Activated CD4-positive, alpha-beta T cell treated with anti-CD3 and anti-CD28 coated beads for 48 hours (primary cell): ENCODE measurements around the gene GSC.
"Not testable (repeated sequence)": the region's sequence is repeated elsewhere in the genome, so short reads cannot be mapped to it uniquely, and the experiment has no call there.

Source experiments
- DNase-seq: peaks from one replicate; pipeline ENCODE4 v3.0.0-alpha.2; 2020

GSC gene

GRCh38 chr14:94771158-94771905, 1.4 kb upstream of the GSC start:
- DNase-seq, result no peak

DNA sequence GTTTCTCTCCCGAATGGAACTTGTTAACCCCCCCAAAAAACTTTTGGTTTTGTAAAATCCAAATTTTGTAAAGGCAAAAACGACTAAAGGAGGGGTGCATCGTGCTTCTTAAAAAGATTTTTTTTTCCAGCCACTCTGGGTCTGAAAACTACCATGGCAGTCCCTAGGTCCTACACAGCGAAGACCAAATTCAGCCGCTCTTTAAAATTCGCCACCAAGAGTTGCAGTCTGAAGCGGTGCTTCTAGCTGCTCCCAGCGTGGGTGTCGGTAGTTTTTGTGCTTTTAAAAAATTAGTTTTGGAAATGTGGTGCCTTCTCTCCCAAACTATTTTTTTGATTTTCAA, 873 bp upstream of the GSC start:
- DNase-seq, result no peak

GRCh38 chr14:94770251-94770749, 387 bp upstream of the GSC start:
- no peak for DNase-seq

GRCh38 chr14:94768521-94769390, 1.2 kb downstream of the GSC start:
- DNase-seq, result peak; percentile 54

DNA sequence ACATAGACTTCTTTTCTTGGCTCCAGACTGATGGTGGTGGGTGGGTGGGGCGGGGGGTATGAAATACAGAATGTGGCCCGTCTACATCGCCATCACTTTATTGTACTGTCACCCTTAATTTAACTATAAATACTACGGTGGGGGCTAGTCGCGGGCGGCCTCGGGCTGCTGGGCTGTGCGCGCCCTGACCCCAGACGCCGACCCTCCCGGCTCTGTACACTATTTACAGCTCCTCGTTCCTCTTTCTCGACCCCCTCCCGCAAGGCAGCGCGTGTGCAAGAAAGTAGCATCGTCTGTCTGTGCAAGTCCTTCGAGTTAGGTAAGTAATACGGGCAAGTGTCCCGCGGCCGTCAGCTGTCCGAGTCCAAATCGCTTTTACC, 1.8 kb downstream of the GSC start:
- no peak for DNase-seq

DNA sequence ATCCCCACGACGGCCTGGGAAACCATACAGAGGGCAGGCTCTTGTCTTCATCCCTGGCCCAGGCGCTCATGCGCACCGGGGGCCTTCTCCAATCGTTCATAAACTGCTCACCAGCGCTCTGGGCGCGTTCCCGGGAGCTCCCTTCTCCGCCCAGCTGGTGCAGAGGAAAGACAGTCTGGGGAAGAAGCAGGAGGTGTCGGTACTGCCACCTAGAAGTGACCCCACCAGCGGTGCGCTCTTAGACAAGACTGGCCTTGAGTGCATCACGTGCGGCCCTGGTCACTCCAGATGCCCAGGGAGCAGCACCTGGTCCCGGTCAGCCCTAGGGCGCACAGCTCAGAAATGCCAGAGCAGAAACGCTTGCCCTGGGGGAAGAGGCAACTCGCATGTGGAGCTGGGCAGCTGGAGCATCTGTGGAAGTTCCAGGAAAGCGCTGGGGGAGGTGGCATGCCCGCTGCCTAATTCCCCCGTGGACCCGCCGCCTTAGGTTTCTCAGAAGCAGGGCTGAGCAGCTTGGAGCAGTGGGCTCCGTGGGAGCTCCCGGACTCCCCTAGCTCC, 2.5 kb downstream of the GSC start:
- no peak for DNase-seq

DNA sequence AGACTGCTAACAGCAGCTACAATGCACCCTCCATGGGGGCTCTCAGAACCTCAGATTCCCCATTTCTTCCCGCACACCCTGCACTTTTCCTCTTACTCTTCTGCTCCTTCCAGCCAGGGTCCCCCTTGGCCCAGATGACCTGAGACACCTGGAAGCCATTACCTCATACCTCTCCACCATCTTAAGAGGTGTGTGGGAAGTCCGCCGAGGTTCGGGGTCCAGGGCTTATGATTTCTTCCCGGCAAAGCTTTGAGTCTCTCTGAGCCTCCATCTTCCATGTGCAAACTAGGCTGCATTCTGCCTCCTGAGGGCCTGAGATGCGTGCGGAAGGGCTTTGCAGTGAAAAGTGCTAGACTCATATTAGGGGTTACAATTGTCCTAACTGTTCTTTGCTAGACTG, 5.3 kb downstream of the GSC start:
- DNase-seq, result no peak

DNA sequence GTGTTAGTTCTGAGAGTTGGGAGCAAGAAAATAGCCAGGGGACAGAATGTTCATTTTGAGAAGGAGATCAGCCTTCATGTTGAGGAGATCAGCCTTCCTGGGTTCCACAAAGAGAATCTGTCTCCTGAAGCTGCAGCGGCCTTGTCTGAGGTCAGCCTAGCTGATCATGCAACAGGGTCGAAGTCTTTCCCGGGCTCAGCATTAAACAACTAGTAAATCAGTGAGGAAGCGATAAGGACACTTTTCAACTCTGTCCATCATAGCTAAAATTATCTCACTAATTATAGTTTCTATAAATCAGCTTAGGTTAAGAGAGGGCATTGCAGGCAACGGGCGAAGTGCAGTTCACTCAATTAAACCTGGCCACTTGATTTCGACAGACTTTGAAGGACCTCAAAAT, 7.5 kb downstream of the GSC start:
- DNase-seq, result no peak

GRCh38 chr14:94761997-94762377, 7.9 kb downstream of the GSC start:
- no peak for DNase-seq

DNA sequence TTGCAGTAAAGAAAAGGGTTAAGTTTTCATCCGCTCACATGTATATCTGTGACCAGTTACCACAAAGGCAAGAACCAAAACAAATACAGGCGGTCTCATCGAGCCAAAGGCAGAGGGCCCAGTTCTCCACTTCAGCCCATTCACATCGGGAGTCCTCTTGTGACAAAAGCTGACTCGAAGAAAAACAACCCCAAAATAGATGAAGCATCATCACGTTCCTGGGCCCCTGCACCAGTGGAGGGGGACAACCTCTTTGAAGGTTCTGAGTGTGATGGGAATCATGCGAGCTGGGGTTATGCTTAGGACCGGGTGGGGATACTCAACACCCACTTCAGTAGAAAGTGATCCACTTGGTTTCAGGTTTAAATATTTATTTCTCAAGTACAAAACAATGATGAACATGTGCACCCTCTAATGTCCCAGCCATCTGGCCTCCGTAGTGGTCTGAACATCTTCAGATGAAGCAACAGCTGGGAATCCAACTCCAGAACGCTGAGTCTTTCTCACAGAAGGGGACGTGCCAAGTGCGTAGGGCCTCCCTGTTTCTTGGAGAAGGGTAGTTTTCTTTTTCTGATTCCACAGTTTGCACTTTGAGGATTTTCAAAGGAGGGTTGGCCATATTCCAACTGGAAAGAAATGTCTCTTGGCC, 8.4 kb downstream of the GSC start:
- no peak for DNase-seq

DNA sequence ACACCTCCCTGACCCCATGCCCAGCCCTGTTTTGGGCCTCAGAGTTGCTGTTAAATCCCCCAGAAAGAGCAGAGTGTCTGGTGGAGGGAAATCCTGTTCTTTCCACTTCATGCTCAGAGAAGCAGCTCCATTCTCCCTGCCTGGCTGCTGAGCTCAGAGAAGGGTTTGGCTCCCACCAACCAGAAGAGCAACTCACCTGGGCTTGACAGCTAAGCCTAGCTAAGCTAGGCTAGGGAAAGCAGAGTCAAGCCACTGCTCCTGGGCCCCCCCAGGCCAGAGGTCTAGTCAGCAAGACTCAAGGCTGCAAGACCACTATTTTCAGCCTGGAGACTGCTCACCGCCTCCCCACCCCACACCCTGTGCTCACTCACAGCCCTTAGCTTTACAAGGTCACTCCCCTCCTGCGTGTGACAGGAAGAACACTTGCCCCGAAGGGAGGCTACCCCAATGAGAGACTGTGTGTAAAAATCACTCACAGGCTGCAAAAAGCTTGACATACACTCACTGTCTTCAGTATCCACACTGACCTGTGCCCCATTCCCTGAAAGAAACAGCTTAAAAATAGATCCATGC, 13.5 kb downstream of the GSC start:
- no peak for DNase-seq

DNA sequence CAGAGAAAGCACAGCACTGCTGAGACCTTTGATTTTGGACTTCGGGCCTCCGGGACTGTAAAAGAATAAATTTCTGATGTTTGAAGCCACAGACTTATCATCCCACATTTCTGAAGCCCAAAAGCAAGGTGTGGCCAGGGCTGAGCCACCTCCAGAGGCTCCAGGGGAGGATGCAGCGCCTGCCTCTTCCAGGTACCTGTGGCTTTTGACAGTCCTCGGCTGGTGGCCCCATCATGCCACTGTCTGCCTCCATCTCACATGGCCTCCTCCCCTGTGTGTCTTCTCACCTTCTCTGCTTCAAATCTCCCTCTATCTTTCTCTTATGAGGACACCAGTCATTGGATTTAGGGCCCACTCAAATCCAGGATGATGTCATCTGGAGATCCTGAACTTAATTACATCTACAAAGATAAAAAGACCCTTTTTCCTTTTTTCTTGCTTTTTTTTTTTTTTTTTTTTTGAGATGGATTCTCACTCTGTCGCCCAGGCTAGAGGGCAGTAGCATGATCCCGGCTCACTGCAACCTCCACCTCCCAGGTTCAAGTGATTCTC, 15.4 kb downstream of the GSC start:
- DNase-seq, result no peak

GRCh38 chr14:94752591-94753436, 17.1 kb downstream of the GSC start:
- no peak for DNase-seq

GRCh38 chr14:94751956-94752355, 18.0 kb downstream of the GSC start:
- DNase-seq, result no peak

GRCh38 chr14:94751321-94751720, 18.6 kb downstream of the GSC start:
- no peak for DNase-seq

GRCh38 chr14:94750371-94750770, 19.5 kb downstream of the GSC start:
- no peak for DNase-seq

DNA sequence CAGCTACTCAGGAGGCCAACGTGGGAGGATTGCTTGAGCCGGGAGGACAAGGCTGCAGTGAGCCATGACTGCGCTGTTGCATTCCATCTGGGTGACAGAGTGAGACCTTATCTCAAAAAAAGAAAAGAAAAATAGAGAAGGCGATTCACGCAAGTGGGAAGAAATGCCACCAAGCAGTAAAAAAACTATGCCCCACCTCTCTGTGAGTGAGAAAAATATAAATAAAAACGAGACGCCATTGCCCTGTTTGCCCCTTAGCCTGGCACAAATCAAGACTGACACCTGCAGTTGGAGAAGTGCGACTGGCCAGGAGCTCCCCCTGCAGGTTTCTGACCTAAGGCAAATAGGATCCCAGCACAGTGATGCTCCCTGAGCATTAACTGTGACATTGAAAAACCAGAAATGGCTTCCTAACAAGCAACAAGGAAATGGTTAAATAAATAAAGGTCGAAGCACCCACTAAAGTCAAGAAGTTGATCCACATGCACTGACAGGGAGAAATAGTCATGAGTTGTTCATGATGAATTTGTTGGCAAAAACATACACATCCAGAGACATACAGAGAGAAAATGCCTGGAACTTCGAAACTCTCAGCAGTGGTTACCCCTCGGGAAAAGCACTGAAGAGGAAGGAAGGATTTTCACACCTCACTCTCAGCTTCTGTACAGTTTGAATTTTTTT, 21.1 kb downstream of the GSC start:
- peak; percentile 48 for DNase-seq

DNA sequence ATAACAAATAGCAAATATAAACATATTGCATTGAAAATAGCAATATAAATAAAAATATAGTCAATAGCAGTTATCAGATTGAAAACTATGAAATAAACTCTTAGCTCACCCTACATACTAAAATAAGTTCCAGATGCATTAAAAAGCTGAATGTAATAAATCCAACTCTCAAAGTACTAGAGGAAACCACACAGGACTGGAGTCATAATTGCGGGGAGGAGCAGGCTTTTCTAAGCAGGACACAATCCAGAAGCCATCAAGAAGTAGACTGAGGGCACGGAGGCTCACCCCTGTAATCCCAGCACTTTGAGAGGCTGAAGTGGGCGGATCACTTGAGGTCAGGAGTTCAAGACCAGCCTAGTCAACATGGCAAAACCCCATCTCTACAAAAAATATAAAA, 22.2 kb downstream of the GSC start:
- no peak for DNase-seq

DNA sequence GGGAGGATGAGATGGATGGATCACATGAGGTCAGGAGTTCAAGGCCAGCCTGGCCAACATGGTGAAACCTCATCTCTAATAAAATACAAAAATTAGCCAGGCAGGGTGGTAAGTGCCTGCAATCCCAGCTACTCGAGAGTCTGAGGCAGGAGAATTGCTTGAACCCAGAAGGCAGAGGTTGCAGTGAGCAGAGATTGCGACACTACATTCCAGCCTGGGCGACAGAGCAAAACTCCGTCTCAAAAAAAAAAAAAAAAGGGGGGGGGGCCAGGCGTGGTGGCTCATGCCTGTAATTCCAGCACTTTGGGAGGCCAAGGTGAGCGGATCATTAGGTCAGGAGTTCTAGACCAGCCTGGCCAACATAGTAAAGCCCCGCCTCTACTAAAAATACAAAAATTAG, 22.8 kb downstream of the GSC start:
- DNase-seq, result not testable (repeated sequence)

DNA sequence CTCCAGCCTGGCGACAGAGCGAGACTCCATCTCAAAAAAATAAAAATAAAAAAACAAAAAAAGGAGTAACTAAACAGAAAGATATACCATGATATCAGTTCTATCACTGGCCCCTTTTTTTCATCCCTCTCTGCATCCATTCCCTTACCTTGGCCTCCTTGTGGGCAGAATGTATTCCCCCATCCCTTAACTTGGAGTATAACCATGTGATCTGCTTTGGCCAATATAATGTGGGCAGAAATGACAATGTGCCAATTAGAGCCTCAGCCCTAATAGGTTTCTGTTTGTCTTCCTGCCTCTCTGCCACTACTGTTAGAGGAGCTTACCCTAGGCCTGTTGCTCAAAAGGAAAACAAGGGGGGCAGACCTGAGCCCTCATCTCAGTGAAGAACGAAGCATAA, 23.8 kb downstream of the GSC start:
- no peak for DNase-seq

DNA sequence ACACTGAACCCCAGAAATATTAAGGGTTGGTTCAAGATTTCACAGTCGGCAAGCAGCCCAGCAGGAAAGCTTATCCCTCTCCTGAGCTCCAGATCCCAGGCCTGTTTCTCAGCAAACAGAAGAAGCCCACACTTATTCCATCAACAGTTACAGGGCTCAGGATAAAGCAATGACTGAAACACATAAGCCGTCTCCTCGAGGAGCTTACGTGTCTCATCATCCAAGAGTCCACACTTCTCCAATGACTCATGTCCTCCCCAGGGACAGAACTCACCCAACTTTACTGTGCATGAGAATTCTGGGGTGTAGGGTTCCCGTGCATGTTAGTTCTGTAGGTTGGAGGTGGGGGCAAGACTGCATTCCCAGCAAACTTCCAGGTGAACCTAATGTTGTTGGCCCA, 31.2 kb downstream of the GSC start:
- DNase-seq, result no peak
